Kidney epithelial cell (primary cell): Measurements from ENCODE around the gene LY6G5C. TPM values are rescaled to one million over a fixed set of nuclear protein-coding genes. Genes with fewer than 3 reads are reported as not detected.

Source experiments
- DNase-seq: peaks from one replicate; pipeline ENCODE4 v3.0.0-alpha.2; 2010; ENCODE audit warnings: low read depth
- H3K27me3 ChIP-seq: 2 replicates; pipeline ENCODE4 v1.6.0; 2011; ENCODE audit warnings: low read length; ENCODE audit not compliant: control insufficient read depth, insufficient read depth
- H3K36me3 ChIP-seq: 2 replicates; pipeline ENCODE4 v1.5.1; 2011; ENCODE audit warnings: low read length; ENCODE audit not compliant: control insufficient read depth, insufficient read depth
- H3K4me3 ChIP-seq: 2 replicates; pipeline ENCODE4 v1.5.1; 2011; ENCODE audit warnings: low read depth, mild to moderate bottlenecking, control low read depth, low read length
- total RNA-seq: library from RNA; depleted of rRNA; stranded (reverse); fragments of >200 nt; gene quantifications from 2 replicates; pipeline ENCODE4 v1.2.3, GENCODE V29; 2015
- TF ChIP-seq, protein P1 (sequence below): IDR thresholded peaks from 2 replicates; pipeline ENCODE4 v1.5.1; 2011; ENCODE audit warnings: mild to moderate bottlenecking, moderate library complexity, low read length, control low read depth, inconsistent platforms; ENCODE audit not compliant: insufficient read depth, poor library complexity, severe bottlenecking

Gene LY6G5C
- total RNA-seq, 1 donor from 2014 or later, result not detected

DNA sequence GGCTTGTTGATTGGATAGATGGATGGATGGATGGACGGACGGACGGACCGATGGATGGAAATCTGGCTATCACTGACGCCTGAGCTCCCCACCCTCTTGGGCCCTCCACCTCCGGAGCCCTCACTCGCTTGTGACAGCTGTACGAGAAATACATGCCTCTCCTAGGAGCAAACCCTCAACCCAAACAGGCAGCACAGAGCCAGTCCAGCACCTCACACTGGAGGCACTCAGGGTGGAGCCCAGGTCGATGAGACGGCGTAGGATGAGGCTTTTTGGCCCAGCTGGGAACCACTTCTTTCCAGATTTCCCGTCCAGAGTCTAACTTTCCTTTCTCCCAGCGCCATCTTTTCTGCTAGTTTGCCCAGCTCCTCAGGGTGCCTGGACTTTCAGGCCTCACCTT, 2.7 kb upstream of the LY6G5C start:
- TF ChIP-seq, protein P1, sequence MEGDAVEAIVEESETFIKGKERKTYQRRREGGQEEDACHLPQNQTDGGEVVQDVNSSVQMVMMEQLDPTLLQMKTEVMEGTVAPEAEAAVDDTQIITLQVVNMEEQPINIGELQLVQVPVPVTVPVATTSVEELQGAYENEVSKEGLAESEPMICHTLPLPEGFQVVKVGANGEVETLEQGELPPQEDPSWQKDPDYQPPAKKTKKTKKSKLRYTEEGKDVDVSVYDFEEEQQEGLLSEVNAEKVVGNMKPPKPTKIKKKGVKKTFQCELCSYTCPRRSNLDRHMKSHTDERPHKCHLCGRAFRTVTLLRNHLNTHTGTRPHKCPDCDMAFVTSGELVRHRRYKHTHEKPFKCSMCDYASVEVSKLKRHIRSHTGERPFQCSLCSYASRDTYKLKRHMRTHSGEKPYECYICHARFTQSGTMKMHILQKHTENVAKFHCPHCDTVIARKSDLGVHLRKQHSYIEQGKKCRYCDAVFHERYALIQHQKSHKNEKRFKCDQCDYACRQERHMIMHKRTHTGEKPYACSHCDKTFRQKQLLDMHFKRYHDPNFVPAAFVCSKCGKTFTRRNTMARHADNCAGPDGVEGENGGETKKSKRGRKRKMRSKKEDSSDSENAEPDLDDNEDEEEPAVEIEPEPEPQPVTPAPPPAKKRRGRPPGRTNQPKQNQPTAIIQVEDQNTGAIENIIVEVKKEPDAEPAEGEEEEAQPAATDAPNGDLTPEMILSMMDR, result no peak
- no peak for DNase-seq
- Histone ChIP-seq H3K4me3 (no peak overlapping the region), H3K27me3 (no peaks in the 10 kb centered on the region), H3K36me3 (no peaks in the 10 kb centered on the region)

DNA sequence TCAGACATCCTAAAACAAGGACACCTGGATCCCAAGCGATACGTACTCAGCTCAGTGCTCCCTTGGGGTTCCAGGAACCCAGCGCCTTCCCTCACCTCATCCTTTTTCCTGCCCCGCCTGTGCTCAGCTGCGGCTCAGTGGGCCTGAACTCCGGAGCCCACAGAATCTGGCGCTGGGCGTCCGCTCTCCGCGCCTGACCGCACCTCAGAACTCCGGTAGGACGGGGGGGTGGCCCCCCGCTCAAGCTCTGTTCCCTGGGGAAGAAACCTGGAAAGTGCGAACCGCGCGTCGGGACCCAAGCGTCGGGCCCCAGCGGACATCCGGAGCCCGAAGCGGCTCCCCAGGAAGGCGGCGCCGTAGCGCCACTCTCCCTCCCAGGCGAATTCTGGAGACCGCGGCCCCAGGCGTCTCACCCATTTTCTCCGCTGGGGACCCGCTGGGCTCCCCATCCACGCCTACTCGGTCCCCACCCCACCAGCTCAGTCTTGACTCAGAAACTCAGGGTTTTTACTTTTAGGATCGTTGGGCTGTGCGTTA, 336 bp upstream of the LY6G5C start:
- H3K4me3 ChIP-seq, result peak overlapping the region; percentile 14
- DNase-seq, result peak; percentile 26
- no peaks in the 10 kb centered on the region for H3K36me3 ChIP-seq
- no peaks in the 10 kb centered on the region for H3K27me3 ChIP-seq
- TF ChIP-seq, protein P1, result no peak

DNA sequence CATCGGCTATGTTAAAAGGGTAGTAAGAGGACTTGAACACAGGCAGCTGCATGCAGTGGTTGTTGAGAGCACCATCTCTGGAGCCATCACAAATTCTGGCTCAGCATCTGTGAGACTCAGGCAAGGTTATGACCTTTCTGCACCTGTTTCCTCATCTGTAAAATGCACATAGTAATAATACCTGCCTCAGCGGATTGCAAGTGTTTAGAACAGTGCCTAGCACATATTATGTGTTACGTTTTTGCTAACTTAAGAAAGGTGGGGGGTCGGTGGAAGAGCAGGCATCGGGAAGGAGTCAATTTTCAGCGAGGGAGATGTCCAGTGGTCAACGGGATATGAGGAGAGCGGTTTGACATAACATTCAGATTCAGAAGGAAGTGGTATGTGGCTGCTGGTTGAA, 2.9 kb downstream of the LY6G5C start:
- H3K27me3 ChIP-seq, result no peaks in the 10 kb centered on the region
- DNase-seq, result no peak
- TF ChIP-seq, protein P1, result no peak
- peaks cover 1% of the 10 kb centered on the region for H3K36me3 ChIP-seq
- no peak overlapping the region for H3K4me3 ChIP-seq

DNA sequence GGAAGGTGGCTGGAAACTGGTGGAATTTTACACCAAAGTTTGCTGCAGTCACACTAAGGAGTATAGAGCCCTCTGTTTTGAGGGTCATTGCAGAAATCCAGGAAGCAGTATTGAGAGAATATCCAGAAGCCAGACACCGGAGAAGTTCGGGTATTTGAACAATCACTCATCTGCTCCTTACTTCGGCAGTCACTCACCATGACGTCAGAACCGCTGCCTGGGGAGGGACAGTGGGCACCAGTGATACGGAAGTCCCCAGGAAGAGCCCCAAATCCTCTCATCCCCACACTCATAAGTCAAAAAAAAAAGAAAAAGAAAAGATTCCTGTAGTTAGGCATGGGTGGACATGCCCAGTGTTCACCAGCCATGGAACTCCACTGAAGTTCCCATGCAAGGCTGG, 4.0 kb downstream of the LY6G5C start:
- Histone ChIP-seq H3K4me3 (no peak overlapping the region), H3K36me3 (peaks cover 1% of the 10 kb centered on the region), H3K27me3 (no peaks in the 10 kb centered on the region)
- TF ChIP-seq, protein P1, result no peak
- no peak for DNase-seq

DNA sequence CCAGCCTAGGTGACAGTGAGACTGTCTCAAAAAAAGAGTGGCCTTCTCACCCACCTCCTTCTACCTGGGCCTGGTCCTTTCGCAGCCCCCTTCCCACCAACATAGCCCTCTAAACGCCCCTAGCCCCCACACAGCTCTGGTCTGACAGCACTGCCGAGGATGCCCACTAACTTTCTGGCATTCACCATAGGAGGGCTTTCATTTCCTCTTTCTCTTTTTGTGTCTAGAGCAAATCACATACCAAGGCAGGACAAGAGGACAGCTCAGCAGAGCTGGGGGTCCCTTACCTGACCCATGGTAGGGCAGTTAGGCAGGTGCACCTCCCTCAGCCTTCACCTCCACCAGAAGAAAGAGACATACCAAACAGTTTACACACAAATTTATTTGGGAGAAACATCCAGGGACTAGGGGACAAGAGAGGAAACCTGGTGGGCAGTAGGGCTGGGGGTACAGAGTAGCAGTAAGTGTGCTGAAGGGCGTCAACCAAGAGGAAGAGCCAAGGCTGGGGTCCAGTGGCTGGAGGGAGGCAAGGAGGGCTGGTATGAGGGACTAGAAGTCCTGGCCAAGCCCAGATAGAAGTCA, 4.5 kb downstream of the LY6G5C start:
- no peak for DNase-seq
- TF ChIP-seq, protein P1, result no peak
- Histone ChIP-seq H3K4me3 (no peak overlapping the region), H3K36me3 (peaks cover 1% of the 10 kb centered on the region), H3K27me3 (no peaks in the 10 kb centered on the region)

DNA sequence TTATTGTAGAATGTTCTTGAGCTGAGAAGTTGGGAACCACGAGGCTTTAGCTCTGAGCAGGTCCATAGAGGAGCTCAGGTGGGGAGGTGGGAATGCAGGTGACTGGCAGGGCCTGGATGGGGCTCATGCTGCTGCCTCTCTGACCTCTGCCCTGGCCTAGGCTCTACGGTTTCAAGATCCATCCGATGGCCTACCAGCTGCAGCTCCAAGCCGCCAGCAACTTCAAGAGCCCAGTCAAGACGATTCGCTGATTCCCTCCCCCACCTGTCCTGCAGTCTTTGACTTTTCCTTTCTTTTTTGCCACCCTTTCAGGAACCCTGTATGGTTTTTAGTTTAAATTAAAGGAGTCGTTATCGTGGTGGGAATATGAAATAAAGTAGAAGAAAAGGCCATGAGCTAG, 11.2 kb downstream of the LY6G5C start, which contains the start of gene LY6G5B:
Gene LY6G5B (plus strand): TSS at position 301 of the 400 bp plus-strand sequence. CDS start 975 bp downstream, outside the sequence.
- no peaks in the 10 kb centered on the region for H3K27me3 ChIP-seq
- H3K4me3 ChIP-seq, result no peak within 1 kb of the TSS
- peaks cover 14% of the 10 kb centered on the region for H3K36me3 ChIP-seq
- no peak for DNase-seq
- TF ChIP-seq, protein P1, result no peak
